ENCODE results near the gene KATNA1. TPM values are rescaled to one million over a fixed set of nuclear protein-coding genes. Genes with fewer than 3 reads are reported as not detected.

Gene KATNA1
- polyA plus RNA-seq, 3 donors = 11.4 to 15.4 (median 14.5) TPM

GRCh38 chr6:149545754-149546471 is 102.6 kb downstream of the KATNA1 start, which contains the start of gene PPIL4:
TSS of gene PPIL4 (minus strand) at chr6:149546043. CDS start at chr6:149546005, 38 bp downstream.
- Histone ChIP-seq H3K4me3 (replicated peaks in 1 of 3; ENCODE audit: low read depth in 2 of 3, low read length in 3 of 3) (peak within 1 kb of the TSS; percentile 63 to 85 (median 85)), H4K20me1 (ENCODE audit: insufficient read depth, low read length) (peaks cover 23% of the 10 kb centered on the region), H3K9ac (ENCODE audit: insufficient read depth, low read length, poor library complexity, severe bottlenecking) (peak within 1 kb of the TSS; percentile 98), H3K4me2 (replicated peaks; ENCODE audit: extremely low read depth, low read length, poor library complexity, severe bottlenecking) (peak within 1 kb of the TSS; percentile 75), H3K4me1 (ENCODE audit: control insufficient read depth in 1 of 2, insufficient read depth in 2 of 2, low read length in 2 of 2) (peaks cover 18 to 21% of the 10 kb centered on the region in 2 donors), H3K27me3 (ENCODE audit: control insufficient read depth in 2 of 2, insufficient read depth in 2 of 2, low read length in 2 of 2) (peaks cover 0 to 3% of the 10 kb centered on the region in 2 donors), H3K79me2 (ENCODE audit: insufficient read depth, low read length) (peaks cover 47% of the 10 kb centered on the region), H3K9me3 (replicated peaks in 1 of 2; ENCODE audit: control insufficient read depth in 1 of 2, insufficient read depth in 1 of 2, low read length in 2 of 2) (no peaks in the 10 kb centered on the region), H3K36me3 (replicated peaks in 1 of 2; ENCODE audit: control insufficient read depth in 1 of 2, insufficient read depth in 2 of 2, low read length in 2 of 2) (peaks cover 1 to 2% of the 10 kb centered on the region in 2 donors), H2AFZ (ENCODE audit: insufficient read depth, low read depth, low read length, poor library complexity, severe bottlenecking) (peak within 1 kb of the TSS; percentile 92), H3K27ac (ENCODE audit: low read depth in 1 of 2, low read length in 2 of 2) (peak within 1 kb of the TSS; percentile 87 to 97)
- Mint-ChIP-seq H3K27ac (peak within 1 kb of the TSS; percentile 99 to 100 (median 100)), H3K4me1 (peaks cover 25% of the 10 kb centered on the region), H3K27me3 (ENCODE audit: low read depth in 3 of 3) (peaks cover 0 to 12% (median 3%) of the 10 kb centered on the region in 3 donors), H3K9me3 (peaks cover 0 to 2% (median 0%) of the 10 kb centered on the region in 7 donors), H3K4me3 (peak within 1 kb of the TSS; percentile 97 to 99), H3K36me3 (peaks cover 6 to 9% of the 10 kb centered on the region in 2 donors)
- TF ChIP-seq CTCF (IDR thresholded peaks at IDR 0.05) = peak; percentile 78
- DNase-seq = peak; percentile 94 to 98 (median 96)
- intact Hi-C loops (cut with micrococcal nuclease) = loop anchor here in 1 of 2 donors (10.0 kb wide), 1 partner anchor 389 kb away; no protein-coding TSS in a partner anchor
- whole genome bisulfite sequencing (ENCODE audit: insufficient coverage) = under 1% methylated on average over 71 of the region's 71 CpGs

- peak overlapping the region; percentile 63 to 85 (median 85) for H3K4me3 ChIP-seq (replicated peaks in 1 of 3; ENCODE audit: low read depth in 2 of 3, low read length in 3 of 3)
- peak overlapping the region; percentile 92 for H2AFZ ChIP-seq (ENCODE audit: insufficient read depth, low read depth, low read length, poor library complexity, severe bottlenecking)
- H3K27ac ChIP-seq (ENCODE audit: low read depth in 1 of 2, low read length in 2 of 2) = peak overlapping the region; percentile 87 to 97
- H3K4me1 ChIP-seq (ENCODE audit: control insufficient read depth in 1 of 2, insufficient read depth in 2 of 2, low read length in 2 of 2) = peaks cover 18 to 21% of the 10 kb centered on the region in 2 donors
- Mint-ChIP-seq H3K27me3 (ENCODE audit: low read depth in 3 of 3) (peaks cover 0 to 12% (median 0%) of the 10 kb centered on the region in 3 donors), H3K27ac (peak overlapping the region; percentile 99 to 100 (median 100)), H3K9me3 (peaks cover 0 to 2% (median 0%) of the 10 kb centered on the region in 7 donors), H3K4me1 (peaks cover 25% of the 10 kb centered on the region), H3K4me3 (peak overlapping the region; percentile 97 to 99), H3K36me3 (peaks cover 10 to 15% of the 10 kb centered on the region in 2 donors)
- peak overlapping the region; percentile 75 for H3K4me2 ChIP-seq (replicated peaks; ENCODE audit: extremely low read depth, low read length, poor library complexity, severe bottlenecking)
- peaks cover 23% of the 10 kb centered on the region for H4K20me1 ChIP-seq (ENCODE audit: insufficient read depth, low read length)
- WGBS (ENCODE audit: insufficient coverage) = 0% methylated on average over 8 of the region's 16 CpGs
- H3K9ac ChIP-seq (ENCODE audit: insufficient read depth, low read length, poor library complexity, severe bottlenecking) = peak overlapping the region; percentile 98
- DNase-seq = peak; percentile 64 to 70 (median 70)
- peaks cover 0 to 3% of the 10 kb centered on the region in 2 donors for H3K27me3 ChIP-seq (ENCODE audit: control insufficient read depth in 2 of 2, insufficient read depth in 2 of 2, low read length in 2 of 2)
- intact Hi-C loops (cut with micrococcal nuclease) = loop anchor here in 1 of 2 donors (10.0 kb wide), 1 partner anchor 389 kb away; no protein-coding TSS in a partner anchor
- TF ChIP-seq CTCF (IDR thresholded peaks at IDR 0.05) = no peak
- H3K9me3 ChIP-seq (replicated peaks in 1 of 2; ENCODE audit: control insufficient read depth in 1 of 2, insufficient read depth in 1 of 2, low read length in 2 of 2) = no peaks in the 10 kb centered on the region
- peaks cover 5 to 7% of the 10 kb centered on the region in 2 donors for H3K36me3 ChIP-seq (replicated peaks in 1 of 2; ENCODE audit: control insufficient read depth in 1 of 2, insufficient read depth in 2 of 2, low read length in 2 of 2)
- H3K79me2 ChIP-seq (ENCODE audit: insufficient read depth, low read length) = peaks cover 47% of the 10 kb centered on the region
Measured at GRCh38 chr6:149545258-149545753, 103.2 kb downstream of the KATNA1 start.
